BE2C (cell line): Measurements from ENCODE around the gene DMRTC2.

Experiments used
- DNase-seq: peaks from one replicate; pipeline ENCODE4 v3.0.0-alpha.2; 2020
- H3K27me3 ChIP-seq: fragments of 250-450 bp; sonication (Bioruptor Pico); 2 replicates; pipeline ENCODE4 v1.5.1; 2020; ENCODE audit warnings: mild to moderate bottlenecking
- H3K36me3 ChIP-seq: fragments of 250-450 bp; sonication (Bioruptor Pico); 2 replicates; pipeline ENCODE4 v1.5.1; 2020; ENCODE audit warnings: mild to moderate bottlenecking
- H3K4me1 ChIP-seq: fragments of 250-450 bp; sonication (Bioruptor Pico); 2 replicates; pipeline ENCODE4 v1.5.1; 2020
- H3K4me3 ChIP-seq: 2 replicates; pipeline ENCODE4 v1.5.1; 2011; ENCODE audit warnings: low read depth, low read length
- H3K9me3 ChIP-seq: fragments of 250-450 bp; sonication (Bioruptor Pico); 2 replicates; pipeline ENCODE4 v1.5.1; 2020
- TF ChIP-seq, protein P1 (sequence below): IDR thresholded peaks from 2 replicates; pipeline ENCODE4 v1.5.1; 2012; ENCODE audit warnings: mild to moderate bottlenecking, low read depth, low read length

The DMRTC2 gene

DNA sequence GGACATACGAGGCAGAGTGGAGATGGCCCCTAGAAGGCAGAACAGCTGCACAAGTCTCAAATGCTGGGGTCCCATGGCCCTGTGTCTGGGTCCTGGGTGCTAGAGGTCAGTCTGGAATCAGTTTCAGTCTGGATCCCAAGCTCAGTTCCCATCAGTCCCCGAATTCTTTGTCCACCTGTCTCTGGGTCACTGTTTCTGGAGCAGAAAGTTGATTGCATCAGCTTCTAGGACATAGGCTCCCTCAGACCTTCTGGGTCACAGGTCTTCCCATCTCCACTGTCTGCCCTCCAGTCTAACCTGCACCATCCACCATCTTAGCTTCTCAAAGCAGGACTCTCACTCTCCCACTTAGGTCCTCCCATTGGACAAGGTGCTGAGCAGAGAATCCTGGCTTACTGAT lies 5.6 kb upstream of the DMRTC2 start:
- peaks cover 56% of the 10 kb centered on the region for H3K27me3 ChIP-seq
- no peak for DNase-seq
- TF ChIP-seq, protein P1, sequence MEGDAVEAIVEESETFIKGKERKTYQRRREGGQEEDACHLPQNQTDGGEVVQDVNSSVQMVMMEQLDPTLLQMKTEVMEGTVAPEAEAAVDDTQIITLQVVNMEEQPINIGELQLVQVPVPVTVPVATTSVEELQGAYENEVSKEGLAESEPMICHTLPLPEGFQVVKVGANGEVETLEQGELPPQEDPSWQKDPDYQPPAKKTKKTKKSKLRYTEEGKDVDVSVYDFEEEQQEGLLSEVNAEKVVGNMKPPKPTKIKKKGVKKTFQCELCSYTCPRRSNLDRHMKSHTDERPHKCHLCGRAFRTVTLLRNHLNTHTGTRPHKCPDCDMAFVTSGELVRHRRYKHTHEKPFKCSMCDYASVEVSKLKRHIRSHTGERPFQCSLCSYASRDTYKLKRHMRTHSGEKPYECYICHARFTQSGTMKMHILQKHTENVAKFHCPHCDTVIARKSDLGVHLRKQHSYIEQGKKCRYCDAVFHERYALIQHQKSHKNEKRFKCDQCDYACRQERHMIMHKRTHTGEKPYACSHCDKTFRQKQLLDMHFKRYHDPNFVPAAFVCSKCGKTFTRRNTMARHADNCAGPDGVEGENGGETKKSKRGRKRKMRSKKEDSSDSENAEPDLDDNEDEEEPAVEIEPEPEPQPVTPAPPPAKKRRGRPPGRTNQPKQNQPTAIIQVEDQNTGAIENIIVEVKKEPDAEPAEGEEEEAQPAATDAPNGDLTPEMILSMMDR, result no peak

DNA sequence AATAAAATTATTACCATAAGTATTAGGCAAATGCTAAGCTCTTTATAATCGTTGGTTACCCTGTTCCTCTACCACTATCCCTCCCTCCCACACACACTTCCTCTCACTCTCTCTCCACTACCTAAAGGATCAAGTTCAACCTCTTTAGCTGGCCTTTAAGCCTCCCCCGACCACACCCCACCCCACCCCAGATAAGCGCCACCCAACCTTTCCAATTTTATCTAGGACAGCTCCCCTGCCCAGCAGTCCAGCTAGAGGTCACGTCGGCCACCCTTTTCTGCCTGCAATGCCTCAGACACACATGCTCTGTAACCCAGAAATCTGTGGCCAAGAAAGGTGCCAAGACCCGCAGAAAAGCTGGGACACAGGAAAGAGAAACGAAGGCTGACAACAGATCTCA lies 1.5 kb upstream of the DMRTC2 start:
- H3K4me1 ChIP-seq, result no peaks in the 10 kb centered on the region
- TF ChIP-seq, protein P1, result no peak
- DNase-seq, result no peak
- peaks cover 21% of the 10 kb centered on the region for H3K27me3 ChIP-seq
- H3K4me3 ChIP-seq, result no peak overlapping the region
- no peaks in the 10 kb centered on the region for H3K9me3 ChIP-seq
- H3K36me3 ChIP-seq, result no peaks in the 10 kb centered on the region

More for the DNA sequence above, 5.6 kb upstream of the DMRTC2 start:
- H3K4me1 ChIP-seq, result no peaks in the 10 kb centered on the region
- no peak overlapping the region for H3K4me3 ChIP-seq
- 0 out of 2 replicates have a peak, but pooled peaks cover 2% of the 10 kb centered on the region for H3K9me3 ChIP-seq
- H3K36me3 ChIP-seq, result no peaks in the 10 kb centered on the region

DNA sequence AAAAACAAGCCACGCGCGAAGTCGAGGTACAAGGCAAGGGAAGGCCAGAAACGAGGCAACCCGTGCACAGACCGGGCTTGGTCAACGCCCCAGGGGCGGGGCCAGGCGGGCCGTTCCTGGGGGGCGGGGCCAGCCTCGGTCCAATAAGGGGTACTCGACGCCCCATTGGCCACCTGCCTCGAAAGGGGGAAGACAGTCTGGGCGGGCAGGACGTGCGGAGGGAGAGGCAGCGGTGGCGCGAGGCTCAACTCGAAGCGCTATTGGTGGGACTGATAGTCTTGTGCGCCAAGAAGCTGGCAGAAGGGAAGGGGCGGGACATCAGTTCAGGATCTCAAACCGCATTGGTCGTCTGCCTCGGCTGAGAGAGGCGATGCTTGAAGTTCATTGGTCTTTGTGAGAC lies 241 bp upstream of the DMRTC2 start, which contains the start of gene LYPD4:
TSS of gene LYPD4 (minus strand) at position 83 of the 400 bp plus-strand sequence. CDS start 5,398 bp downstream, outside the sequence.
- no peak for DNase-seq
- Histone ChIP-seq H3K4me1 (no peaks in the 10 kb centered on the region), H3K4me3 (no peak within 1 kb of the TSS), H3K27me3 (peaks cover 21% of the 10 kb centered on the region), H3K36me3 (no peaks in the 10 kb centered on the region), H3K9me3 (no peaks in the 10 kb centered on the region)
- TF ChIP-seq, protein P1, result no peak

DNA sequence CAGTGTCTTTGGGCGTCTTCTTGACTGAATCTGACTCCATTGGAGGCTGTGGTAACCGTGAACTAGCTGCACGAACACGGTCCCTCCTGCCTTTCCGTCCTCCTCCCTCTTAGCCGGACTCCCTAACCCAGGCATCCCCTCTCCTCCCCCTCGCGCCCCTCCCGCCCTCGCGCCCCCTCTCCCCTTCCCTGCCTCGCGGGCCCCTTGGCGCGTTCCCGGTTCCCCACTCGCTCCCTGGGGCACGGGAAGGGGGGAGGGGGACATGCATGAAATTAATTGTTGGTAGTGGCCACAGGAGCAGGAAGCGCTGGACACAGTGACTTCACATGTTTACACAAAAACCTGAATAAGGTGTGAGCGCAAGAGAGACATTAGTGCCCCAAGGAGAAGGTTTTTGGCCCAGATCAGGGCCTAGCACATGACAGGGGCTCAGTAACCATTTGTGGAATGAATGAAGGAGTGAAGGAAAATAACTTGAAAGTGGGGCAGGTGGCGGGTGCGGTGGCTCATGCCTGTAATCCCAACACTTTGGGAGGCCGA lies 279 bp downstream of the DMRTC2 start:
- no peaks in the 10 kb centered on the region for H3K9me3 ChIP-seq
- H3K36me3 ChIP-seq, result no peaks in the 10 kb centered on the region
- no peaks in the 10 kb centered on the region for H3K4me1 ChIP-seq
- no peak for DNase-seq
- no peak overlapping the region for H3K4me3 ChIP-seq
- TF ChIP-seq, protein P1, result no peak
- peaks cover 22% of the 10 kb centered on the region for H3K27me3 ChIP-seq

DNA sequence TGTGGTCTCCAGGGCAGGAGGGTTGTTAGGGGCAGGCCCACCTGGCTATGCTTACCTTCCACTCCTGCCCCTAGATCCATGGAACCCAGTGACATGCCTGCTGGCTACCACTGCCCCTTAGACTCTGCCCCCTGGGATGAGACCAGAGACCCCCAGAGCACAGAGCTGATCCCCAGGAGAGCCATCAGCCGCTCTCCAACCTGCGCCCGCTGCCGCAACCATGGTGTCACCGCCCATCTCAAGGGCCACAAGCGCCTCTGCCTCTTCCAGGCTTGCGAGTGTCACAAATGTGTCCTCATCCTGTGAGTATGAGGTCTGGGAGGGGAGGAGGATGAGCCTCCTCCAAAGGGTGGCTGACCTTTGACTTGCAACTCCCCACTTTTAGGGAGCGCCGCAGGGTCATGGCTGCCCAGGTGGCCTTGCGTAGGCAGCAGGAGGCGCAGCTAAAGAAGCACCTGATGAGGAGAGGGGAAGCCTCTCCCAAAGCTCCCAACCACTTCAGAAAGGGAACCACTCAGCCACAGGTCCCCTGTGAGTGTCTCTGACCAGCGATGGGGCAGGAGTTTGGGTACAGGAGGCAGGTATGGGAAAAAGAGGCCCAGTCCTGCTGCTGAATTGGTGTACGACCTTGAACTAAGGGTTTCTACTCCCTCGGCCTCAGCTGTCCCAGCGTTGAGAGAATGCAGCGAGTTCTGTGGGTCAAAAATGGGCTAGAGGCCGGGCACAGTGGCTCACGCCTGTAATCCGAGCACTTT lies 2.7 kb downstream of the DMRTC2 start:
- TF ChIP-seq, protein P1, result no peak
- DNase-seq, result no peak
- H3K36me3 ChIP-seq, result no peaks in the 10 kb centered on the region
- no peaks in the 10 kb centered on the region for H3K9me3 ChIP-seq
- H3K4me1 ChIP-seq, result no peaks in the 10 kb centered on the region
- peaks cover 36% of the 10 kb centered on the region for H3K27me3 ChIP-seq
- H3K4me3 ChIP-seq, result no peak overlapping the region

DNA sequence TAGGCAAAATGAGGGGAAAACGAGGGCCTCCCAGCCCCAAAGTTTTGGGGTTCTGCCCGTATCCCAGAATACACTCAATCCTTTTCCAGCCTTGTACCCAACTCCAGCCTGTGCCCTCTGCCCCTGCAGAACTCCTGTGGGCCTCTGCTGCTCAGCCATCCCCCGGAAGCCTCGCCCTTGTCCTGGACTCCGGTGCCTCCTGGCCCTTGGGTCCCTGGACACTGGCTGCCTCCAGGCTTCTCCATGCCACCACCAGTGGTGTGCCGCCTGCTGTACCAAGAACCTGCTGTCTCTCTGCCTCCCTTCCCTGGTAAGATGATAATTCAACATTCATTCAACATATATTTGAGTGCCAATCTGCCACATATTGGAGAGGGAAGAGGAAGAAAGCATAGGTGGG lies 3.8 kb downstream of the DMRTC2 start:
- DNase-seq, result no peak
- Histone ChIP-seq H3K4me3 (no peak overlapping the region), H3K4me1 (no peaks in the 10 kb centered on the region), H3K9me3 (no peaks in the 10 kb centered on the region), H3K36me3 (no peaks in the 10 kb centered on the region), H3K27me3 (peaks cover 47% of the 10 kb centered on the region)
- TF ChIP-seq, protein P1, result no peak
